Stimulated activated CD8-positive, alpha-beta memory T cell treated with anti-CD3 and anti-CD28 coated beads, Interleukin-7, amount 100 ng/mL, for 24 hours (primary cell): ENCODE data around the gene IL3.

Source experiments
- DNase-seq: peaks from one replicate; pipeline ENCODE4 v3.0.0-alpha.2; 2020; ENCODE audit warnings: low read depth

Gene IL3

DNA sequence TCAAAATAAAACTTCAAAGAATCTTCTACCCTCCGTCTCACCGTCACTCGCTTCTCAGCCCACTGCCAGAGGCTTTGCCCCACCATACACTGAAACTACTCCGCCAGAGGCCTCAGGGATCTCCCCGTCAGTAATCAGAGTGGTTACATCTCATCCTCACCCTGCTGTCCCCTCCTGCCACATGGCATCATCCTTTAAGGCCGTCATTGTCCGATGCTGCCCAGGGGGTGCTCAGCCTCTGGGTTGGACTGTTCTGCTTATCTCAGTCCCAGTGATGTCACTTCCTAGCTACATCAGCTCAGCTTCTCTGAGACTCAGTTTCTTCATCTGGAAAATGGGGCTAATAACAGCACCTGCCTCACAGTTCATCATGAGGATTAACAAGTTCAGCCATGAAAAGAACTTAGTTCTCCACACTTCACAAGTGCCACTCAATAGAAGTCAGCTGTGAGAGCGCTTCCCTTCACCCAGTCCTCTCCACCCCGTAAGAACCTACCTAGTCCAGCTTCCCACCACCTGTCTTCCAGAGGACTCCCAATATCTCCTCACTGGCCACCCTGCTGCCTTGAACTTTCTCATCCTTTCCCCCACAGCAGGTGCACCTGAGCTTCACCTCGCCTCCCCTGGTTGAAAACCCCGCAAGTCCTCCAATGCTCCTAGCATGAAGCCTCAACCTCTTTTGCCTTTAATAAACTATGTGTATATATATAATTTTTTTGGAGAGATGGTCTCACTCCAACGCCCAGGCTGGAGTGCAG lies 2.8 kb upstream of the IL3 start:
- DNase-seq = no peak

DNA sequence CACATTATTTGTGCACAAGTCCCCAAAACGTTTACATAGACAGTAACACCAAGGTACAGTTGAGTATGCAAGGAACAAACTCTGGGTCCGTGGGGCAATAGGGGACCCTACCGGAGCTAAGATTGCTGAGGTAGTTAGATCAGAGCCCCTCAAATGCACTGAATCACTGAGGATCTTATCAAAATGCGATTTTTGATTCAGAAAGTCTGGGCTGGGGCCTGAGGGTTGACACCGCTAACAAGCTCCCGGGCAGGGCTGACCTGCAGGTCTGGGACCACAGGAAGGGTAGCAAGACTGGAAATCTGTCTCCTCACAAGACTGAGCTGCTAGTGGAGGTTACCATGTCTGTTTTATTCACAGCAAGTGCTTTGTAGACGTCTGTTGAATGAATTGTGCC lies 1.8 kb upstream of the IL3 start:
- DNase-seq = no peak

DNA sequence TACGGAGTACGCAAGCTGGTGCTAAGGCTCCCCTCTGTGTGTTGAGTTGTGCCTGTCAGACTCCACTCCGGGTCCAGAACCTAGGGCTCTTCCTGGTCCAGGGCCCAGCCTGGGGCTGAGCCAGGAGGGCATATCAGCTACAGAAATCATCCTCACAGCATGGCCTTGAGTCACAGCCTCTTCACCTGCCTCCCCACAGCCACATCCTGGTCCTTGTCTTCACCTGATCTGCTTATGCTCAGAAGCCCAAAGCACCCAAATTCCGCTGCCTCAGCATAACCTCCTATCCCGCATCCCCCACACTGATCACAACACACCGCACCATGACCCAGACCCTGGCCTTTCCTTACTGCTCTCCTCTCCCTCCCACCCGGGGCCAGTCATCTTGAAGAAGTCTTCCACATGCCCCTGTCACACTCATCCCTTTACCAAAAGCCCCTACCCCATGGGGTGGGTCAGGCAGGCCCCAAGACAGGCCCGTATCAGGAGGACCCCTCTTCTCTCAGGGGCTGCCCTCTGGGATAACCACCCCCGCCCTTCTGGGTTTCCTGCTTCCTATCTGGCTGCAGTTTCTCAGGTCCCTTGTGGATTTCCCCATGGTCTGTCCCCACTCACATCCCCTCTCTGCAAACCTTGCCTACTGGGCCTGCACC lies 1.3 kb upstream of the IL3 start:
- no peak for DNase-seq

DNA sequence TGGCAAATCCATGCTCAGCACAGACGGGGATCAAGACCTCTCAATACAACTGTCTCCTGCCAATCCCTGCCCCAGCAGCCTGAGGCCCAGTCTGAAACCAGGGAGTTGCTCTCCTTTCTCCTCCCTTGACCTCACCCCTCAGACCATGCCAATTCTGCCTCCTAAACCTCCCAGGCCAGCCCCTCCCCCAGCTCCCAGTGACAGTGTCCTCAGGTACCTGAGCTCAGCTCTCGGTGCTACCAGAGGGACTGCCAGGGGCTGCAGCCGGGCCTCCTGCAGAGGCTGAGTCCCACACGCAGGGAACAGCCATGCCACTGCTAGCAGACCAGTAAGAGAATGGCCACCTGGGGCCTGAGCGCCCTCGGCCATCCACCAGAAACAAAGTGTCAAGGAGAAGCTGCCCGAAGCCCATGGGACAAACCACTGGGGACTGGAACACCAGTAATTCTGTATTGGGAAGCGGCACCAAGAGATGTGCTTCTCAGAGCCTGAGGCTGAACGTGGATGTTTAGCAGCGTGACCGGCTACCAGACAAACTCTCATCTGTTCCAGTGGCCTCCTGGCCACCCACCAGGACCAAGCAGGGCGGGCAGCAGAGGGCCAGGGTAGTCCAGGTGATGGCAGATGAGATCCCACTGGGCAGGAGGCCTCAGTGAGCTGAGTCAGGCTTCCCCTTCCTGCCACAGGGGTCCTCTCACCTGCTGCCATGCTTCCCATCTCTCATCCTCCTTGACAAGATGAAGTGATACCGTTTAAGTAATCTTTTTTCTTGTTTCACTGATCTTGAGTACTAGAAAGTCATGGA lies 557 bp upstream of the IL3 start:
- DNase-seq = no peak

DNA sequence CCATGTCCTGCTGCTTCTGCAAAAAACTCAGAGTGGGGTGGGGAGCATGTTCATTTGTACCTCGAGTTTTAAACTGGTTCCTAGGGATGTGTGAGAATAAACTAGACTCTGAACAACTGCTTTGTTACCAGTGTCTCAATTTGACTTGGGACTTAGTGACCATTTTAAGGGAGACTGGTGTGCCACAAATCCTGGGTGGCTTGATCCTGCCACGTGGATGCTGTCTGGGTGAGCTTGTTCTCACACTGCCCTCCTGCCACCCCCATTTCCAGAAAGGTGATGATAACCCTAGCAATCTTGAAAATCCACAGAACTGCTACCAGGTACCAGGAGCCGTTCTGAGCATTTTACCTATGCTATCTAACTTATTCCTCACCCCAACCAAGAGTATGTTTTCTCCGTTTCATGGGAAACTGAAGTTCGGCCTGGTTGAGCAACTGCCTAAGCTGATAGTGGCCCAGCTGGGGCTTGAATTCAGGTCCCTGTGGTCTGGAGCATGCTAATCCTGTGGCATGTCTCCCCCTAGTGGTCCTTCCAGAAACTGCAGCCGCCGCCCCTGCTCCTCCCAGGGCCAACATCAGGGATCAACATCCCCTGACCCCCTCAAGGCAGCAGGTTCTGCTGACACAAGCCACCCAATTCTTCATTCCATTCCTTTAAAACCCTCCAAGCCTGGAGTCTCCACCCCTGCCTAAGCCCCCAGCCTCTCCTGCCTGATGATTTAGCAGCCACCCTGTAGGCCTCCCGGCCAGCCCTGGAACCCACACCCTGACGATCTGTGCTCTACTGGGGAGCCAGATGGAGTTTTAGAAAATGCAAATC lies 2.8 kb downstream of the IL3 start:
- peak; percentile 82 for DNase-seq

DNA sequence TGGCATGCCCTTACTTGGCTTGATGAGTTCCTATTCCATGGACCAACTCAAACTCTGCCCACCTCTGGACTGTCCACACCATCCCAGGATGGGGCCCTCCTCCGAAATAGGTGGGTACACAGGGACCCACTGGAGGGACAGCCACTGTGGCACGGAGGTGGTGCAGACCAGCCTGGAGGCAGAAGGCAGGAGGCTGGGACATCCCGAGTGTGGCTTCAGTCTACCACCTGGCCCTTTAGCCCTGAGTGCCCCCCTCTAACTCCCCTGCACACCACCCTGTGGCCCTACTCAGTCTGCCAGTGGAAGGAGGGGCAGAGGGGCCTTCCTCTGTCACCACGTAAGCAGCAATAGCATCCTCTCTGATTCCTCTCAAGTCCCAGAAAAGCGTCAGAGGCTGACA lies 3.7 kb downstream of the IL3 start:
- DNase-seq = no peak

DNA sequence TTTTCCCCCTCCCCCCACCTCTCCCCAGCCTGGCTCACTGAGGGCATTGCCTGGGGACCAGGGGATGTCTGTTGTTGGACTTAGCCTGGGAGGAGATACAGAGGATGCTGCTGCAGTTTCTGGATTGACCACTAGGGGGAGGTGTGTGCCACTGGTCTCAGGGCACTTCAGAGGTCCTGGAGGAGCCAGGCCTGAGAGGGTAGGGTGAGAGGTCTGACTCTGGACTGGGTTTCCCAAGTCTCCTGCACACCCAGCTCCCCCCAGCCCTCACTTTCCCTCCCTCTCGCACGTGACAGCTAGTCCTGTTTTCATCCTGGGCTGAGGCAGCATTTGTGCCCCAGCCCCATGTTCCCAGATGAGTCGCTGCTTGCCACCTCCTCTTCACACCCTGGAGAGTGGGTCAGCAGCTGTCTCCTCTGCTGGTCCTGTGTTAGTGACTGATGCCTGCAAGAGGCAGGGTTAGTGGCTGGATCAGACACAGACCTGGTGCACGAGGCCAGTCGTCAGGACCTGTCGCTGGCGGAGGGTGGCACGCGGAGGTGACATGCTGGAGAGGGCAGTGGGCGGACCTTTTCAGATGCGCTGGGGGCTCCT lies 4.4 kb downstream of the IL3 start:
- DNase-seq = peak; percentile 82

DNA sequence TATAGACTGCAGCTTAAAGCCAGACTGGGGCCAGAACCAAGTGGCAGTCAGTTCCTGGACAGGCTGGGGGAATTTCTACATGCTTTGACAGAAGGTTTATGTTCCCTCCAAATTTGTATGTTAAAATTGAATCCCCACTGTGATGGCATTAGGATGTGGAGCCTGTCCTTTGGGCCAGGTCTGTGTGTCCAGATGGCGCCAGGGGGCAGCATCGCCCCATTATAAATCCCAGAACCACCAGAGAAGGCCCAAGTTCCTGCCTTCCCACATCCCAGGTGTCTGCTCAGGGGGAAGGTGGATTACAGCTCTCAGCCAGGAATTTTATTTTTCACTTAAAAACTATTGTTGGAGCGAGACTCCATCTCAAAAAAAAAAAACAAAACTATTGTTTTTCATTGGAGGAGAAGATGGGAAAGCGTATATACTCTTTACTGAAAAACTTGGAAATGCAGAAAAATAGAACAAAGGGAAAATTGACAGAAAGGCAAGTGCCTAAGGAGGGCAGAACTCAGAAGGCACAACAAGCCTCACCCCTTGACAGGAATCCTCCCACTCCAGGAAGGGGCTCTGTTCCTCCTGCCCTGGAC lies 5.0 kb downstream of the IL3 start:
- no peak for DNase-seq

DNA sequence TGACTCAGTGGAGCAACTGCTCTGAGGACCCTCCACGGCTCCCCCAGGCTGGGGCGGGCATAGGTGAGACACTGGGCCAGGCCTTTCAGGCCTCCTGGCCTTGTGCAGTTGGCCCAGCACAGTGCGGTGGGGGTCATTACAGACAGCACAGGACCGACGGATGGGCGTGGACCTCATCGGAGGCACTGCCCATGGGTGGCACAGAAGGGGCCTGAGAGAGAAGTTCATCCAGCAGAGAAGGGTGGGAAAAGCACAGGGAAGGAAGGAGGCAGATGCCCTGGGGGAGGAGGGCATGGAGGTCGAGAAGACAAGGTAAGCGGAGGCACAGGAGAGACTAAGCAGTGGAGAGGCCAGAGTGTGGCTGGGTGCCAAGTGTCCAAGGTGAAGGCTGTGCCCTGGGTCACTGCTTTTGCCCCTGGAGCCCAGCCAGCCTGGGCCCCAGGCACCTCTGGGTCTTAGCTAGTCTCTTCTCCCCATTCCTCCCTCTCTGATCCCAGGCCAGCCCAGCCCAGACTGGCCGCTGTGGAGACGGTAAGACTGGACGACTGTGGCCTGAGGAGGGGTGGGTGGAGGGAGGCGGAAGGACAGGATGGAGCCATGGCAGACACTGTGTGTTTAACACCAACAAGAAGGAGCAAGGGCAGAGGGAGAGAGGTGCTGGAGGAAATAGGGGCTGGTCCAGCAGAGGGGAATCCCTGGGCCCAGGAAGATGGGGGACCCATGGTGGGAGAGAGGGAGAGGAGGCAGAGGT lies 5.7 kb downstream of the IL3 start:
- DNase-seq = no peak

DNA sequence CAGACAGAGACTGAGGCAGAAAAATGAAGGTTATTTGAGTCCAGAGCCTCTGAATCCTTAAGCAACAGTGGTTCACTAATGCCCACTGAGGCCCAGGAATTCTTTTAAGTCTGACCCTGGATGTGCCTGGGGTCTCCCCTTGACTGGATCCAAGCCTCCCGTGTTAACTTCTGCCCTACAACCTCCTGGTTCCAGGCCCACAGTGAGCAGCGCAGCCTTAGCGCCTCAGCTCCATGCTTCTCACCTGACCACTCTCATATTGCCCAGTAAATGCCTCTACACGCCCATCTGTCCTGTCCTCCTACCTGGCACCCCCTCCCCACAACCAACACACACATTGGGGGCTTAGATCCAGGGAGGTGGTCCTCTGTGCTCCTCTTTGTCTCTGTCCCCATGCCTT lies 6.4 kb downstream of the IL3 start:
- no peak for DNase-seq

DNA sequence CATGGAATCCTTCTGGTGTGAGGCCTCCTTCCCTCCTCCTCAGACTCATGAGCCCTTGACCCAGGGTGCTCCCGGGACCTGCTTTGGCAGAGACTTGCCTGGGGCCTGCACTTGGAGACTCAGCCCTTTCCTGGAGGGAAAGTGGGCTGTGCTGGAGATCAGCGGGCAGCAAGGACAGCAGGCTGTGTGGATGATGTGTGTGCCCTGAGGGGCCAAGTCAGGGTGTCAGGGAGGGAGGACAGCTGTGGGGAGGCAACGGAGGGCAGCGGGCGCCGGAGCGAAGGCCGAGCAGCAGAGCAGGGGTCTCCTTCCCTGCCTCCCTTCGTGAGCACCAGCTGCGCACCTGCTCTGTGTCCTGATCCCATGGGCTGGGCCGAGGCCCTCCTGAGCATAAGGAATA lies 7.0 kb downstream of the IL3 start:
- DNase-seq = no peak

DNA sequence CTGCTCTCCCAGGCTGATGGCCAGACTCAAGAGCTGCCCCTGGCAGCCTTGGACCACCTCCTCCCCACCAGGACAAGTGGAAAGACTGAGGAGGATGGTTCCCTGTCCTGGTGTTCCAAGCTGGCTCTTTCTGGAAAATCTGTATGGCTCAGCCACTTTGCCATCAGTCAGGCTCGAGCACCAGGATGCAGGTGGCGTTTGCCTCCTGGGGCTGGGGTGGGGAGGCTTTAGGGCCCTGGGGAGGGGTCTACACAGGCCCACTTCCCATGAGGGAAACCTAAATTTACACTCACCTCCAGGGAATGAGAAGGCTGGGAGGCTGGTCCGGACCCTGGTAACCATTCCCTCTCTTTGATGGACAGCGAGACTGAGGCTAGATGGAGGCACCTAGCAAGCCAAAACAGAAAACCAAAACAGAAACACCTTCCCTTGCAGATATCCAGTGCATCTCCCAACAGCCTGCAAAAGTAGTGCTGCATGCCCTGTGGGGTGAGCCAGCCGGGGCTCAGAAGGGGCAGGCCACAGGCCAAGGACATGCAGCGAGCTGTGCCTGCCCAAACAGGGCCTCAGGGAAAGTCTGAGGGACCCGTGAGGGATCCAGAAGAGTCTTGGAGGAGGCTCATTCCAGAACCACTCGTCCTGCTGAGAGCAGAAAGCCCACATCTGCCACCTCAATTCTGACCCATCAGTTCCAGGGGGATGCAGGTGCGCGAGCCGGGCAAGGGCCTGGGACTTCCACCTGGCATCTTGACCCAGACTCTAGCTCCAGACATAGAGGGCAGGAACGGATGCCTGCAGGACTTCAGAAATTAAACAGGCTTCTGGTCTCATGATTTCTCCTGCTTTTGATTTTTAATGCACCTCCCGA lies 7.7 kb downstream of the IL3 start:
- no peak for DNase-seq

DNA sequence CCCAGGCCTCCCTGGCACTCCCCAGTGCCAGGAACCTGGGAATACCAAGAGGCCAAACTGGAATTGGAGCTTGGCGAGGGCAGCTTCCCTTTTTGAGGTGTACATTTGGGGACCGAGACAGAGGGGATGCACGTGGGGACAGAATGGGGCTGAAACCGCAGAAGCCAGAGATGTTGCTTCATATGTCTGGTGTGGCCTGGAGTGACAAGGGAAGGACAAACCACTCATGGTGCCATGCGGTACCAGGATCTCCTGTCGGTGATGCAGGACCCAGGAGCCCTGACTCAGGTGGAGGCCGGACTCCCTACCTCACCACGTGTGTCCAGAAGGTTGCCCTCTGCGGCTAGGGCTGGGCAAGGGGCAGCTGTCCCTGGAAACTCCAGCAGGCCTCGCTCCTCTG lies 9.1 kb downstream of the IL3 start:
- DNase-seq = no peak

DNA sequence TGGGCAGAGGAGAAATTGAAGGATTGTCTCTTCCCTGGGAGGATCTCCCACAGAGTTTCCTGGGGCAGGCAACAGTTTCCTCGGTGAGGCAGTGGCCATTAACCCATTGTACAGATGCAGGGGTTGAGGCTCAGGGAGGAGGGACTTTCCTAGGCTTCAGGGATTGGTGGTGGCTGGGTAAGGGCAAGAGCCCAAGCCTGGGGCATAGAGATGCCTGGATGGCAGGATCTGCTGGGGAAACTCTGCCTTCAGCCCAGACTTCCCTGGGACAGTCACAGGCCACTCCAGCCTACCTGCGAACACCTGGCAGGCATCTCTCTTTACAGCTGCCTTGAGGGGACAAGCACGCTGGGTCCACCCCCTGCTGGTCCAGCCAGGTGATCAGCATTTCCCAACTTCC lies 9.5 kb downstream of the IL3 start:
- no peak for DNase-seq

DNA sequence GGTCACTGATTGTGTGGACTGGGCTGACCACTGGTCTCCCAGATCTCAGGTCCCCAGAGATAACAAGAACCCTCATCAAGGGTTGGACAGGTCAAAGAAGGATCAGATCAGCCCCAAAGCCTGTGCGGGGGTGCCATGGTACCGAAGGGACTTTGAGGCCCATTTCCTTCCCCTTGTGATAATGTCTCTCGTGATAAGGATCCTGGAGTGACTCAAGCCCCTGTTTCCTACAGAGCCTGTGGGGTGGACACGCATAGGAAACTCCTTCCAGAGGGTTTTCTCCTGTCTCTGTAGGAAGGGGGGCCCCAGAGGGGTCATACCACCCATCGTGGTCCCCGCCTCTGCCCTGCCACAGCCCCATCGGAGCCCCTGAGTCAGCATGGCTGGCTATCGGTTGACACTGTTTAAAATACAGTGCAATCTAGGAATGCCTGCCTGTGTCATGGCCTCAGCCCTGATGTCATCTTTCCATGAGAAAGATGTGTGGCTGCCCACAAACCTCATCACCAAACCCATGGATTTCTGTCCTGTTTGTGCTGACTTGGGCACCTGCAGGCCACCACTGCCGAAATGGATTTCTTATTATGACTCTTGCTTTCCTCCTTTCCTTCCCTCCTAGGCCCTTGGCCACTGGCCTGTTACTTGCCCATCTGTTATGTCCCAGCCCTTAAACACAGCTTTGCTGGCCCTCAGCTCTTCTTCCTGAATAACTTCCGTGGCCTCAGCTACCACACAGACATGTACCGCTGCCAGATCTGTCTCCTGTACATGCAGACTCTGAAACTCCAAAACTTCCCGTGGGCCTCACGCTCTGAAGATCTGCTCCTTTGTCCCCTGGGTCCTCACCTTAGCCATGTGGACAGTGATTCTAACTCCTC lies 10.2 kb downstream of the IL3 start:
- DNase-seq = peak; percentile 38

DNA sequence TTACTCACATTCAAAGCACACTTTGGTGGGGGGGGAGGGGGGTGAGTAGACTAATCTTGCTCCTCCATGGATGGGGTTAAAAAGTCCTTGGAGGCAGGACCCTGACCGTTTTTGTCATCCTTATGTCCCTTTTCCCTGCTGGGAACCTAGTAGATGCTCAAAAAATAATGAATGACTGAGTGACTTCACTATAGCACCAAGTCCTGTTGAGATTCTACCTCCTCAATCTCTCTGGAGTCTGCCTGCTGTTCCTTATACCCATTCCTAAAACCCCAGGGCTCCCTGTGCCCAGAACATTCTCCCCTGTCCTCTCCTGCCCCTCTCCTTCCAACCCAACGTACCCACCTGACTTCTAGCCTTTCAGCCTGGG lies 10.9 kb downstream of the IL3 start:
- DNase-seq = no peak

DNA sequence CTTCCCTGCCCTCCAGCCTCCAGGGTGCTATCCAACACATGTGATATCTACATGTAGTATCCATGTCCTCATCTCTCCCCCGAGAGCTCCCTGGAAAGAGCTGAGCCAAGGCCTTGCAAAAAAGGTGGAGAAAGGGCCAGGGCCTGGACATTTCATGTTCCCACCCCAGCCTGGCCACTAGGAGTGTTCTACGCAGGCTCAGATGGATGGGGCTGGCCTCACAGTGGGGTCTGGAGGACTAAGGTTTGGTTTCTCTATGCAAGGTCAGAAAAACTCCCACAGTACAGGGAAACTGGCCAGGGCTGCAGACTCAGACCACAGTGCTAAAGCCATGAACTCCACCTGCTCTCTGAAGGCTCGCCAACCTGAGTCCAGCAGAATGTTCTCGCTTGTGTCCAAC lies 11.6 kb downstream of the IL3 start:
- DNase-seq = no peak

DNA sequence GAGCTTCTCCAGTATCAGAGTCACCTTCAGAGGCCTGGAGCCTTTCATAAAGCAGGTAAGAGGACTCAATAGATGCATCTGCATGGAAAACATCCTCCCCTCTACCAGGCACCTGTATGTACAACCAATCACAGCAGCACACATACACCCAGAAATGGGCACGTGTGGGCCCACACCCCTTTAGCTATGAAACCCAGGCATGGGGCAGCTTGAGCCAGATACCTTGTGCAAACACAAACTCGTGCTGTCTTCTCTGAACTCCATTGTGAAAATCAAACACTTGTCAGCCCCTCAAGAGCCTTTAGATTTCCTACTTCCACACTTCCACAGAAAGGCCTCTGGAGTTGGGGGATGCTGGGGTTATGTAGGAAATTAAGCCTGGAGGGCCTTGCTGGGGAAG lies 12.1 kb downstream of the IL3 start:
- no peak for DNase-seq
